GM21526 (cell line): ENCODE results near the gene ZNRD2.
A peak's percentile ranks its signal among the peaks of the same experiment; 100 is the strongest.
"Not testable (repeated sequence)": the region's sequence is repeated elsewhere in the genome, so short reads cannot be mapped to it uniquely, and the experiment has no call there.

Experiments used
- ATAC-seq: cut with Tn5 transposase; IDR thresholded peaks from one replicate; pipeline ENCODE4 v1.9.1; 2021; ENCODE audit warnings: moderate library complexity; ENCODE audit not compliant: unreplicated experiment, low FRiP score

ZNRD2 gene

DNA sequence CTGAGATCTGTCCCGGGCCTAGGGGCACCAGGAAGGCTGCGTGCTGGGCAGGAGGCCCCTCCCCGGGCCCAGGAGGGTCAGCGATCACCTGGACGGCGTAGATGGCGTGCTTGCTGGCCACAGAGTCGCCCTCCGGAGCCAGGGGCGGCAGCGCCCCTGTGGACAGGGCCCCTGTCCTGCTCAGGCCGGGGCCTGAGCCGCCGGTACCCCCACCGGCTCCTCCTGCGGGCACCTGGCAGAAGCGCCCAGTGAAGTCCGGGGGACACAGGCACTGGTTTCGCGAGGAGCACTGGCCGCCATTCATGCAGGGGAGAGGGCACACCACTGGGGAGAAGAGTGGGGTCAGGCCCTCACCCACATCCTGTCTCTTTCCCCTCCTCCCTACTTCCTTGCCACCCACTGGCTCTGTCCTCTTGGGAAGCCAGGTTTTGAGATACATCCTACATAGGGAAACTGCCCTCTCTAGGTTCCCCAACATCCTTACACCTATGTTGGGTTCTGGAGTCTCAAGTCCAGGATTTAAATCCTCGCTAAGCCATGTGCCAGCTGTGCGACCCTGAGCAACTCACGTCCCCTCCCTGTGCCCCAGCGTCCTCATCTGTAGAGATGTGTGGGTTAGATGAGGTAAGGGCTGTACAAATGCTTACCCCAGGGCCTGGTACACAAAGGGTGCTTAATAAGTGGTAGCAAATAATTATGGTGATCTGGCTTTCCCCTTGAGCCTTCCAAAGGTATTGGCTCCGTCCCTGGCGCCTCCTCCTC, 16.0 kb upstream of the ZNRD2 start:
- no peak for ATAC-seq

DNA sequence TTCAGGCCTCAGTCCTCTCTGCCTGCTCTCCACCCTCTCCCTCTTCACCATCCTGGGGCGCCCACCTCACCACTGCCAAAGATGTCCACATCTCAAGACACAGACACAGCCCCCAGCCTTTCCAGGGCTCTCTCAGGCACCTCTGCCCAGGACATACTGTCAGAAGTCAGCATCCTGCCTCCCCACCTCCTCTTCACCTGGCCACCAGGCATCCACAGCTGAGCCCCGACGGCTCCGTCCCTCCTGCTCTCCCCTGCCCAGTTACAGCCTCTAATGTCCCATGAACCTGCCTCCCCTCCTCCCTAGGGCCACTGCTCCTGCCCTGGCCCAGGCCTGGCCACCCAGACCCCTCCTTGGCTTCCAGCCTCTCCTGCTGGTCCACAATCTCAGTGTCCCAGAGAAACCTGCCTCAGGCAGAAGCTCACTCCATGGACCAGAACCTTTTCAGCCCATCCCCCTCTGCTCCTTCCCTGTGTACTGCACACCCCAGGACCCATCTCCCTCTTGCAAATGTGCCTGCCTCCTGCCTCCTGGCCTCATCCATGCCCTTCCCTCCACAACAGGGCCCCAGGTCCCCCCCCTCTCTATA, 15.3 kb upstream of the ZNRD2 start:
- ATAC-seq, result no peak

DNA sequence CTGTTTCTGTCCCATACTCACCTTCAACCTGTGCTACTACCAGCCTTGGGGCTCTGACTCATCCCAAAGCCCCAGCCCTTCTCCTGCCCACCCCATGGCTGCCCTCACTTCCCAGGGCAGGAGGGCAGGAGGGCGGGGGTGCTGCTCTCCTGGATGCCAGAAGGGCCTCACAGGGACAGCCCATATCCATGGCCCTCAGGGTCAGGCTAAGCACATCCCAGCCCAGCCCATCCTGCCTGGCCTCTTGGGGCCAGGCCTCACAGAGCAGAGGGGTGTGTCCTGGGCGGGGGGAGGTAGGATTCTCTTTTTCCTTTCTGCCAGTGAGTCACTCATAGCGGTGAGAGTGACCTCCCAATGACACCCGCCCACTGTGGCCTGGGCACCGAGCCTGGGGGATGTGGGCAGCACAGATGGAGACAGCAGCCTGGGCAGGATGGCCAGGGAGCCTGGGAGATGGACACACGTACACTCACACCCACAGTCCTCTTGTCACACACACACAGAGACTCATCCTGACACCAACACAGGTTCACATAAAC, 14.5 kb upstream of the ZNRD2 start:
- ATAC-seq, result no peak

DNA sequence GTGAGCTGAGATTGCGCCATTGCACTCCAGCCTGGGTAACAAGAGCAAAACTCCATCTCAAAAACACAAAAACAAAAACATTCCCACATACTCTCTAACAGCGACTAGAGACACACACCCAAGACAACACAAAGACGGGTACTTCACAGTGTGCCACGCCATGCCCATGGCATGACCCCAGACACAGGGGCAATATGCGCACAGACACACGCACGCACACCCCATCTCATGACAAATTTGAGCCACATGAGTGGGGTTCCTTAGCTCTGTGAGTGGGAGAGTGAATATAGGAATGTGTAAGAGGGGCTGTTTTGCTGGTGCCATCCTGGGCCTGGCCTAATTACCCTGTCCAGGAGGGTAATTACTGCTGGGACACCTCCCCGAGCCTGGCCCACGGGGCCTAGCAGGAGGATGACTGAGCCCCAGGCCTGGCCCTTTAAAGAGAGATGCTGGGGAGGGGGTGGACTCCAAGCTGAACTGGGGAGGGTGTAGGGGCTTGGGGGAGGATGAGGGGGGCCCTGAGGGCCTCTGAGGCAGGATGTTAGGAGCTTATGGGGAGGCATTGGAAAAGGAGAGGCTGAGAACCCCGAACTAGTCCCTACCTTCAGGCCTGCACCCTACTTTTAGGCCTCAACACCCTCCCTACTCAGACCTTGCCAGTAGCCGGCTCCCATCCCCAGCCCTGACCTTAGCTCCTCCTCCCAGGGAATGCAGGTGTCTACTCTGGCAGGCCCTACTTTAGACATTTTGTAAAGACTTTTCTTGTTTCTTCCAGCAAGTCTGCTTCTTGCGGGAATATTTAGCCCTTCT, 13.6 kb upstream of the ZNRD2 start:
- ATAC-seq, result no peak

DNA sequence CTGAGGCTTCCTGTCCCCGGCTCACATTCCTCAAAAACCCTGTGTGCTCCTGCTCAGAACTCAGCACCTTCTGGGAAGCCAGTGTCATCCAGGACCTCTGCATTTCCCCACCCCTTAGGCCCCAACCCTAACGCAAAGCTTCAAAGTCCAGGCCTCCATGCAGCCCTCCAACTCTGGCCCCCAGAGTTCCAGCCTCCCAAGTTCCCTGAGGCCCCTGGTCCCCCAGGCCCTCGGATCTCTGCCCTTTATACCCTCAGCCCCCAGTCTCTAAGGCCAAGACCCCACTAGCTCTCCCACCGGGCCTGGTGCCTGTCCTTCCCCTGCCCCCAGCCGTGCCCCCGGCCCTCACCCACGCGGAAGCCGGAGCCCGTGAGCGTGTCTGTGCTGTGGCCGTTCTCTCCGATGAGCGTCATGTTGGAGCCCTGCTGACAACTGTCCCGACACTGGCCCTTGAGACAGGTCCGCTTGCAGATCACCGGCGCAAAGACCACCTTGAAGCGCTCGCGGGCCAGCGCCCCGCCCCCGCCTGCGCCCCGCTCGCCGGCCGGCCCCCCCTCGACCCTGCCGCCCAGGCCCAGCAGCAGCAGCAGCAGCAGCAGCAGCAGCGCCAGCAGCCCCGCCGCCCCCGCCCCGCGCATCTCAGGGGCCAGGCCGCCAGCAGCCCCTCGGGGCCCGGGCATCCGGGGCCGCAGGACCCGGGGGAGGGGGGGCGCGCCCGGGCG, 12.8 kb upstream of the ZNRD2 start:
- no peak for ATAC-seq

DNA sequence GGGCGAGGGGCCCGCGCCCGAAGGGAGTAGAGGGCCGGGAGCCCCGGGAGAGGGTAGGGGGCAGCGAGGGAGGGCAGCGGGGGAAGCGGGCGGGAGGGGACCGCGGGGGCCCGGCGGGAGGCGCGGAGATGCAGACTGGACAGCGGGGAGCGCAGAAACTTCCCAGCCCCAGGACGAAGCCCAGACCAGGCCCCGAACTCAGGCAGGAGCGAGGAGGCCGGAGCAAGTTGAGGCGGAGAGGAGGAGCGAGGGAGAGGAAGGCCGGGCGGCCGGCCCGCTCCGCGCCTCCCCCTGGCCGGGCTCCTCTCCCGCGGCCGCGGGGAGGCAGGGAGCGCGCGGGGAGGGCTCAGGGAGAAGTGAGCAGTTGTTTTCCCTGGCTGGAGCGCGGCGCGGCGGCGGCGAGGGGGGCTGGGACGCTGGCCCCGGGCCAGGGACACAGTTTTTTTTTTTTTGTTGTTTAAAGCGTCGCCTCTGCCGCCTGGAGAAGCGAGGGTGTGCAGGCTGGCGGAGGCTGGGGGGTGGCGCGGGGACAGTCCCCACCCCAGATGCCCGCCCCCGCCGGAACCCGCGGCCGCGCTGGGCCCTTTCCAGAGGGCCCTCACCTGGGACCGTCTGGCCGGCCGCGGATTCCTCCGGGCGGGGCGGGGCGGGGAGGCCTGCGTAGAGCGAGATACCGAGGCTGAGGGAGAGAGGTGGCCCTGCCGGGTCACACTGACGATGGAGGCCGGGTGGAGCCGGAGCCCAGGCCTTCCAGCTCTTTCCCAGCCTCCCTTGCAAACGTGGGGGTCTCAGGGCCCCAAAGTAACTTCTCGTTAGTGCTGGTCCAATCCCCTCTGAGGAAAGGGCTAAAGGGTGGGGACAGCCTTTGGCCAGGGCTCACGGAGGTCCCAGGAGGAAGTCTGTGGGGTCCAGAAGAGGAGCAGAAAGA, 12.0 kb upstream of the ZNRD2 start, which contains the start of gene LTBP3:
LTBP3 (minus strand) TSS at position 358 of the 928 bp plus-strand sequence. CDS start 400 bp downstream, outside the sequence.
- no peak for ATAC-seq

DNA sequence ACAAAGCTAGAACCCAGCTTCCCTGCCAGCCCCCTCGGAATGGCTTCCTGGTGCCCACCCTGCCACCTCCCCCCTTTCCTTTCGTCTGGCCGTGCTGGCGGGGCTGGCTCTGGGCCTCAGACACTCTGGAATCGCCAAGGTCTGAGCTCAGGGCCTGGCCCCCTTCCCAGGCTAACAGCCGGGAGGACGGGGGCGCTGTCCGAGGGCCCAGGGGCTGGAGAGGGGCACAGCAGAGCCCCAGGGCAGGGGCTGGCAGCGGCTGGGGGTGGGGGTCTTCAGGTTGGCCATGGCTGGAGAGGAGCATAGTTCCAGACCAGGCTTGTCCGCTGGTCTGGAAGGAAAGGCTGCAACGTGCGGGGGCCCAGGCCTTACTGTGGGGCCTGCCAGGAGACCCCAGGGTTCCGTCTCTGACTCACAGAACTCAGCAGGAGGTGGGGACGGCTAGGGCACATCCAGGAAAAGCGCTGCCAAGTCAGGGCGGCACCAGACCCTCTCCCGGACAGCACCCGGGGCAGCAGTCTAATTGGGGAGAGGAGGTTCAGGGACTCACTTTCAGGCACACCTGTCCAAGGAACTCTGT, 11.3 kb upstream of the ZNRD2 start:
- ATAC-seq, result no peak

DNA sequence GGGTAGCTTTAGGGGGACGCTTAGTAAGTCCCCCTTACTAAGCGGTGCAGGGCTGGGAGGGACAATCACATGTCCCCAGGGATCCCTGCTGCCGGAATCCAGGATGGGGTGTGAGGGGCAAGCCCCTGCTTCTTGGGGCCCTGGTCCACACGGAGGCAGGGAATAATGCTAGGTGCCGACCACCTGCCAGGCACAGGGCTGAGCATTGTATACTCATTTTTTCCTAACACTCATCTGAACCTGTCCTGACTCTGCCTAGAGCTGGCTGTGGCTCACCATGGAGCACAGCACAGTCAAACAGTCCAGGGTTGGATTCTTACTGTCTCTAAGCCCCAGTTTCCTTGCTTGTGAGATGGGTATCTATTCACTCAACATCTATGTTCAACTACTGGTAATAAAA, 10.7 kb upstream of the ZNRD2 start:
- no peak for ATAC-seq

DNA sequence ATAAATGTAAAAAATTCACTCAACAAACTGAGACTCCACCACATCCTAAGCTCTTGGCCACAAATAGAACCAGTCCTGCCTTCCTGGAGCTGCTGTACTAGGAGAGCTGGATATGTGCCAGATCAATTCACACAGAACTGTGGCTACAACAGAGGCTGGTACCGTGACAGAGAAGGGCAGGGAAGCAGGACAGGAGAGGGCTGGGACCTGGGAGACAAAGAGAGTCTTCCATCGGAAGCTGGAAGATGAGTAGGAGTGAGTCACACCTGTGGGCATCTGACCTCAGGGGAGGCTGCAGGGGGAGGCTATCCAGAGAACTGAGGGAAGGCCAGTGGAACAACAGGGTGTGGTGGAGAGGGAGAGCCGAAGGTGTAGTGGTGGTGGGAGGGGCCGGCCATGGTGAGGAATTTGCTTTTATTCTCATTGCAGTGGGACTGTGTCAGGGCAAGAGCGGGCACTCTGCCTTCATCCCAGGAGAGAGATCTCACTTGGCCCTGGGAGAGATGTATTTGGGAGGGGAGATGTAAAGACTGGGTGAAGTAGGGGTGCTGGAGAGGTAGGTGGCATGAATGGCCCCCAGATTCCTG, 10.2 kb upstream of the ZNRD2 start:
- ATAC-seq, result no peak

DNA sequence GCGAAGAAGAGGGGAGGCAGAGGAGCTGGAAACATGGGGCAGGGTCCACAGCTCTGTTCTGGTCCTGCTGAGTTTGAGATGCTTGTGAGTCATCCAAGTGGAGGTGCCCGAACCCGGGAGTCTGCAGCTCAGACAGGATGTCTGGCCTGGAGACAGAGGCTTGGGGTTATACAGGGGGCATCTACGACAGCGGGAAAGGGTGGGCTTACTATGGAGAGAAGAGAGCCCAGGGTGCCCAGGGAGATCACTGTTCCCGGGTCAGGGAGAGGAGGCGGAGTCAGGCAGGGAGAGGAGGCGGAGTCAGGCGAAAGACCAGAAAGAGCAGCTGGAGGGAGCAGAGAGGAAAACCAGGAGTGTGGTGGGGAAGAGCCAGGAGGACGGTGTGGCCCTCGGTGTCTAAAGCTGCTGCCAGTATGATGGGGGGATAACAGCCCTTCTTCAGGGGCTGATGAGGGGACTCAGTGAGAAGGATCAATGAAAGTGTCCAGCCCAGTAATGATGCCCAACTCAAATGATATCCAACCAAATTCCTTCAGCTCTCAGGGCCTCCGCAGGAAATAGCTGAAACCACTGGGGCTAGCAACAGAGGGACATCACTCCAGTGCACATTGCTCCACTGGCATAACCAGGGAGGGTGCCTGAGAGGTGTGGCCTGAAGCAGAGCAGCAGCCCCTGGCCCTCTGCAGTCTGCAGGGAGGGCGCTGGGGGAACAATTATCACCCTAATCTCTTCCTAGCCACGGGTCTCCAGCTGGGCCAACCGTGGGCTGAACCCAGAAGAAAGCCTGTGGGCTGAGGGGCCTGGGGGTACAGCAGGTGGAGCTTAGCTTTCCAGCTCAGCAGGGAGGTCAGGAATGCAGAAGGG, 9.5 kb upstream of the ZNRD2 start:
- no peak for ATAC-seq

DNA sequence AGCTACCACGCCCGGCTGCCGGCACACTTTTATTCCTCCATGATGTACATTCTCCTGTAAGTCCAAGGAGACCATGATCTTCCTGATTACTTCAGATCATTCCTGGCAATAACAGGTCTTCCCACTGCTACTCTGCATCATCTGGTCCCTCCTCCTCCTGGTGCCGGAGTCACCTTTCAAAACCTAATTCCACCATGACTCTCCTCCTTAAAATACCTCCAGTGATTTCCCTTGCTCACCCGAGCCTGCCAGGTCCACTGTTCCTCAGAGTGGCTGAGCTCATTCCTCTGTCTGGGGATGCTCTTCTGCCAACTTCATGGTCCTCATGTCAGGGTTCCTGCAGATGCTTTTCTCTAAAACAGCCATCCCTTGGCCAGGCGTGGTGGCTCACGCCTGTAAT, 8.3 kb upstream of the ZNRD2 start:
- no peak for ATAC-seq

DNA sequence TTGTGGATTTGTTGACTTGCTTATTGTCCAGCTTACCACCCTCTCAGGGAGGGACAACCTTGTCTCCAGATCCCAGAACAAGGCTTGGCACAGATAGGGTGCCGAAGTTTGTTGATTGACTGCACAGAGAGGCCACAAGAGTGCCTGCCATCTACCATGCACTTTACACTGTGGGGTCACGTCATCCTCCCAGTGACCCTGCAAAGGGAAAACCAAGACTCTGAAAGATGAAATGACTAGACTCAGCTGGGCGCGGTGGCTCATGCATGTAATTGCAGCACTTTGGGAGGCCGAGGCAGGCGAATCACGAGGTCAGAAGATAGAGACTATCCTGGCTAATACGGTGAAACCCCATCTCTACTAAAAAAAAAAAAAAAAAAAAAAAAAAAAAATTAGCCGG, 7.5 kb upstream of the ZNRD2 start:
- ATAC-seq, result no peak

DNA sequence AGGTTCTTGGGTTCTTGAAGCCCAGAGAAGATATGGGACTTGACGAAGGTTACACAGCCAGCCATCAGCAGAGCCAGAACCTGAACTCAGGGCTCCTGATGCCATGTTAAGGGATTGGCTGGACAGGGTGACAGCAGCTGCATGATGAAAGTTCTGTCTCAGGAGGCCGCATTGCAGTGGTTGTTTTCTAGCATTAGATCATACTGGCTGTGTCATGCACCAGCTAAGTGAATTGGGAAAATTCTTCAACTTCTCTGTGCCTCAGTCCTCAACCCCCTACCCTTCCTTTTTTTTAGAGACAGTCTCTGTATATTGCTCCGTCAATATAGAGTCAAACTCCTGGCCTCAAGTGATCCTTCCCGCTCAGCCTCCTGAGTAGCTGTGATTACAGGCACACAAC, 6.7 kb upstream of the ZNRD2 start:
- ATAC-seq, result no peak

DNA sequence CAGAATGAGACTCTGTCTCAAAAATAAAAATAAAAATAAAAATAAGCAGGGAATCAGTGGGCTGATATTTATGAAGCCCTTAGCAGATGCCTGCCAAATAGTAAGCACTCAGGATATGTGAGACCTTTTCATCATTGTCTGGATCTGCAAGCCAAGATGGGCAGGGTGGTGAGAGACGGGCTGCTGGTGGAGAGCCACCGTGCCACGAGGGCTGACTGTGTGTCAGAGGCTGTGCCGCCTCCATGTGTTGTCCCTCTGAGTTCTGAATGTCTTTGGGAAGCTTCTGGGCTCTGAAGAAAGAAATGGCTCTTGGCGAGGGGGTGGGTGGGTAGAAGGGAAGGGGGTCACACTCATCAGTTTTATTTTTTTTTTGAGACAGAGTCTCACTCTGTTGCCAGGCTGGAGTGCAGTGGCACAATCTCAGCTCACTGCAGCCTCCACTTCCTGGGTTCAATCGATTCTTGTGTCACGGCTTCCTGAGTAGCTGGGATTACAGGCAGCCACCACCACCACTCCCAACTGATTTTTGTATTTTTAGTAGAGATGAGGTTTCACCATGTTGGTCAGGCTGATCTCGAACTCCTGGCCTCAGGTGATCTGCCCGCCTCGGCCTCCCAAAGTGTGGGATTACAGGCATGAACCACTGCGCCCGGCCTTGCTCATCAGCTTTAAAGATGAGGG, 5.3 kb upstream of the ZNRD2 start:
- not testable (repeated sequence) for ATAC-seq

DNA sequence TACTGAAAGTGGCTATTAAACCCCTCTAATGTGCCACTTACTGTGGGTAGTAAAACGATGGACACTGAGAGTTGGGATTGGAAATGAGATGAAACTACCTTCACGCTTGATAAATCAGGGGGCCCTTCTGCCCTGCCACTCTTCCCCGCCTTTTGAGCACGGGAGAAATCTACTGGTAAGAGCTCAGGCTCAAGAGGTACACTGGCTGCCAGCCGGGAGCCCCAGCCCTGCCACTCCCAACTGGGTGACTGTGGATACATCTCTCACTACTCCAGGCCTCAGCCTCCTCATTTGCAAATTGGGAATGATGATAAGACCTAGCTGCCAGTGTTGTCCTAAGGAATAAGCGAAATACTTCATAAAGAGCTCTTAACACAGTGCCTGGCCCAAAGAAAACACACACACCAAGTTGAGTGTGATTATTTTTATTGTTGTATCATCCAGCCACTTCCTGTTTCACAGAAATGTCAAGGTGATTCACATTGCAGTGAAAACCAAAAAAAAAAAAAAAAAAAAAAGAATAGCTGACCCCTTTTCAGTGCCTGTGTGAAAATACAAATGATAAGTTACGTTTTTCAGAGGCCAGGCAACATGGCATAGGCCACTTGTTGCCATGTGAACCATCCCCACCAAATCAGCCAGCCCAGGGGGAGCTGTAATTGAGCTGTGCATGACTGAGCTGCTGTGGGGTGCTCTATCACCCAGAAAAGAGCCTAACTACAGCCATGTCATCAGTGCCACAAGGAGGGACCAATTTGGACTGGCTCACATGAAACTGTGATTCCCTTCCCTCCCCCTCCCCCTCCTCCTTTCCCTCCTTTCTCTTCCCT, 4.4 kb upstream of the ZNRD2 start:
- no peak for ATAC-seq

DNA sequence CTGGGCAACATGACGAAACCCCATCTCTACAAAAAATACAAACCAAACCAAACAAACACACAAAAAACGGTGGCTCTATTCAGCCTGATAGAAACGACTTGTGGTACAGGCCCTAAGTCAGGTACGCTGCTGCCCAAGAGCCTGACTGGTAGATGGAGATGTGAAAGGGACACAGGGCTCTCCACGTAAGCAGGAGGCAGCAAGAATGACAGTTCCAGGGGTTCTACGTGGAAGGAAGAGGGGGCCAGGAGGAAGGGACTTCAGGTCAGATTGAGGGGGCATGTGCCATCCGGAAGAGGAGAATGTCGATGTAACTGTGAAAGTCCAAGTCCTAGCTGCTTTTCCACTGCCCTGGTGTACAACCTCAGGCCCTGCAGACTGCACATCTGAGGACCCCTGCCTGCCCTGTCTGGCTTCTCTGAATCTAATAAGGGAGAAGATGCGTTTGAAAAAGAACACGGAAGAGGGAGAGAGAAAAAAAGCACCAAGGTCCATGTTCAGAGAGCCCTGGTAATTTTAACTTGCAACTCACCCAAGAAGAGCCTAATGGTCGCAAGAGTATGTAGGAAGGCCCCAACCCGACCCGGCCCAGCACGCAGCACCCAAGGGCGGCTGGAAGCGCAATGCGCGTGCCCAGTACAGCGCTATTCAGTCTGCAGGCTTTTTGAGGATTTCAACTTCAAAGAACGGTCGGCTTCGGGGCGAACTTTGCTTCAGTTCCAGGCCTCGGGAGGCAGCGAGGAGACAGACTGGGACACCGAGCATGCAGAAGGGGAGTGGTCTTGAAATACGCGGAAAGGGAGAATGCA, 909 bp upstream of the ZNRD2 start:
- ATAC-seq, result peak; percentile 1
